GM06990 (cell line): ENCODE results near the gene SRP9.

Experiments
- DNase-seq: peaks from one replicate; pipeline ENCODE4 v3.0.0-alpha.2; 2011; ENCODE audit not compliant: insufficient read length; ENCODE audit errors: extremely low read depth
- H3K27me3 ChIP-seq: replicated peaks from 2 replicates; pipeline ENCODE4 v1.6.0; 2011; ENCODE audit warnings: low read length; ENCODE audit not compliant: control insufficient read depth, insufficient read depth
- H3K36me3 ChIP-seq: 2 replicates; pipeline ENCODE4 v1.5.1; 2011; ENCODE audit warnings: low read length; ENCODE audit not compliant: control insufficient read depth, insufficient read depth
- H3K4me3 ChIP-seq: replicated peaks from 2 replicates; pipeline ENCODE4 v1.5.1; 2011; ENCODE audit warnings: low read depth, mild to moderate bottlenecking, control low read depth, low read length
- CTCF ChIP-seq: IDR thresholded peaks from 2 replicates; pipeline ENCODE4 v1.5.1; 2011; ENCODE audit warnings: low read length, control low read depth, mild to moderate bottlenecking, inconsistent platforms; ENCODE audit not compliant: insufficient read depth, poor library complexity, severe bottlenecking

SRP9 gene

DNA sequence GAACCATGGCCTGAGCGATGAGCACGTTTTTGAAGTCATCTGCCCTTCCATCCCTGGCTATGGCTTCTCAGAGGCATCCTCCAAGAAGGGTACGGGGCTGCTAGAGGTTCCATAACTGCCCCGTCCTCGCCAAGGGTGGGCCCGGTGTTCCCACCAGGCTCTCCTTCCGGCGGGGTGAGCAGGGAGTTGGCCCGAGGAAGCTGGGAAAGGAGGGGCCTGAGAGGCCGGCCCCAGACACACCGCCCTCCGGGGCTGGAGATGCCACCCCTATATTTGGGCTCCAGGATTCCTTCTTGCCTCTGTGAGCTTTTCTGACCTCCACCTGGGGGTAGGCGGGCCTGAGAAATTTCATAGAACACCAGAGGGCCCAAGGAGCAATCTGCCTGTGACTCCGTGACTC is 61.2 kb downstream of the SRP9 start:
- Histone ChIP-seq H3K4me3 (no peak overlapping the region), H3K27me3 (no peaks in the 10 kb centered on the region), H3K36me3 (no peaks in the 10 kb centered on the region)
- no peak for TF ChIP-seq CTCF
- DNase-seq = no peak
